Measurements from ENCODE around the gene SPINT1.
A peak's percentile ranks its signal among the peaks of the same experiment; 100 is the strongest.

SPINT1 gene

GRCh38 chr15:40829115-40829514, 14.7 kb upstream of the SPINT1 start:
- DNase-seq (ENCODE audit: low read depth) = no peak

- no peak for DNase-seq (ENCODE audit: low read depth)
Observed at GRCh38 chr15:40830884-40831283, 13.0 kb upstream of the SPINT1 start.

GRCh38 chr15:40831861-40832260, 12.0 kb upstream of the SPINT1 start:
- DNase-seq (ENCODE audit: low read depth) = no peak

GRCh38 chr15:40832903-40833302, 10.9 kb upstream of the SPINT1 start:
- no peak for DNase-seq (ENCODE audit: low read depth)

- no peak for DNase-seq (ENCODE audit: low read depth)
Observed at GRCh38 chr15:40836020-40836419, 7.8 kb upstream of the SPINT1 start.

GRCh38 chr15:40838756-40839155, 5.1 kb upstream of the SPINT1 start:
- DNase-seq (ENCODE audit: low read depth) = no peak

- DNase-seq (ENCODE audit: low read depth) = no peak
Observed at GRCh38 chr15:40841741-40842140, 2.1 kb upstream of the SPINT1 start.

- no peak for DNase-seq (ENCODE audit: low read depth)
Observed at GRCh38 chr15:40843261-40843884, 475 bp upstream of the SPINT1 start.

- DNase-seq (ENCODE audit: low read depth) = no peak
Observed at GRCh38 chr15:40844696-40845030, 815 bp downstream of the SPINT1 start.

GRCh38 chr15:40845036-40845435, 1.2 kb downstream of the SPINT1 start:
- DNase-seq (ENCODE audit: low read depth) = no peak

GRCh38 chr15:40845511-40846284, 1.9 kb downstream of the SPINT1 start:
- DNase-seq (ENCODE audit: low read depth) = no peak

GRCh38 chr15:40846841-40847222, 3.0 kb downstream of the SPINT1 start:
- no peak for DNase-seq (ENCODE audit: low read depth)

GRCh38 chr15:40847223-40847961, 3.5 kb downstream of the SPINT1 start:
- no peak for DNase-seq (ENCODE audit: low read depth)

GRCh38 chr15:40850576-40851112, 6.8 kb downstream of the SPINT1 start:
- no peak for DNase-seq (ENCODE audit: low read depth)

- no peak for DNase-seq (ENCODE audit: low read depth)
Observed at GRCh38 chr15:40852529-40852928, 8.7 kb downstream of the SPINT1 start.

GRCh38 chr15:40853241-40853890, 9.5 kb downstream of the SPINT1 start:
- DNase-seq (ENCODE audit: low read depth) = no peak

GRCh38 chr15:40854161-40854560, 10.3 kb downstream of the SPINT1 start:
- no peak for DNase-seq (ENCODE audit: low read depth)

- DNase-seq (ENCODE audit: low read depth) = no peak
Observed at GRCh38 chr15:40855706-40856234, 11.9 kb downstream of the SPINT1 start.

GRCh38 chr15:40856746-40857145, 12.9 kb downstream of the SPINT1 start:
- DNase-seq (ENCODE audit: low read depth) = no peak

- peak; percentile 67 for DNase-seq (ENCODE audit: low read depth)
Observed at GRCh38 chr15:40857601-40858341, 13.9 kb downstream of the SPINT1 start.

- DNase-seq (ENCODE audit: low read depth) = no peak
Observed at GRCh38 chr15:40858706-40859105, 14.9 kb downstream of the SPINT1 start.

All from stimulated activated CD8-positive, alpha-beta memory T cell treated with anti-CD3 and anti-CD28 coated beads, Interleukin-4, amount 100 ng/mL, for 24 hours (primary cell).